ENCODE measurements around the gene OSCAR.

OSCAR gene, protein sequence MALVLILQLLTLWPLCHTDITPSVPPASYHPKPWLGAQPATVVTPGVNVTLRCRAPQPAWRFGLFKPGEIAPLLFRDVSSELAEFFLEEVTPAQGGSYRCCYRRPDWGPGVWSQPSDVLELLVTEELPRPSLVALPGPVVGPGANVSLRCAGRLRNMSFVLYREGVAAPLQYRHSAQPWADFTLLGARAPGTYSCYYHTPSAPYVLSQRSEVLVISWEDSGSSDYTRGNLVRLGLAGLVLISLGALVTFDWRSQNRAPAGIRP

DNA sequence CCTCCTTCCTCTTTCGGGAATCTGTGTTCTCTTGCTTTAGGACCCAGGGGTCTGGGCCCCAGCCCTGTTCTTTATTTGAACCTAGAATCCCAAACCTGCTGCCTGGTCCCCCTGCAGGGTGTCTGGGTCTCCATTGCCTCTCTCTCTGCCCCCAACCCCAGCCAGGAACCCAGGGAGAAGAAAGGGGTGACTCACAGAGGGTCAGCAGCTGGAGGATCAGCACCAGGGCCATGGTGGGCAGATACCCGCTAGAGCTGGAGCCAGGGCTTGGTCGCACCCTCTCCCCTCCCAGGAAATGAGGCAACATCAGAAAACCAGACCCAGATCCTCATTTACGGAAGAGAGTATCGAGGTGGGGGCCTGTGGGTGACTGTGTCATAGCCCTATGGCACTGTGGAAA, at the start of gene OSCAR:
Gene OSCAR, minus strand, starts transcription at position 243 of the 400 bp plus-strand sequence. Its CDS starts 11 bp downstream, at position 232.
- in situ Hi-C loops (cut with MboI; ENCODE audit: low sequenced_read_pairs) = no loop called here

GRCh38 chr19:54149021-54149812, 48.6 kb upstream of the OSCAR start:
- in situ Hi-C loops (cut with MboI; ENCODE audit: low sequenced_read_pairs) = no loop called here

DNA sequence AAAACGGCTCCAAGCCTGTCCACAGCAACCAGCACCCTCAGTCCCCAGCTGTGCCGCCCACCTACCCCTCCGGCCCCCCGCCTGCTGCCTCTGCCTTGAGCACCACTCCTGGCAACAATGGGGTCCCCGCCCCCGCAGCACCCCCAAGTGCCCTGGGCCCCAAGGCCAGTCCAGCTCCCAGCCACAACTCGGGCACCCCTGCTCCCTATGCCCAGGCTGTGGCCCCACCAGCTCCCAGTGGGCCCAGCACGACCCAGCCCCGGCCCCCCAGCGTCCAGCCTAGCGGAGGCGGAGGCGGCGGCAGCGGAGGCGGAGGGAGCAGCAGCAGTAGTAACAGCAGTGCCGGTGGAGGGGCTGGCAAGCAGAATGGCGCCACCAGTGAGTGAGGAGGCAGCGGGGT, 47.6 kb upstream of the OSCAR start:
- in situ Hi-C loops (cut with MboI; ENCODE audit: low sequenced_read_pairs) = no loop called here

GRCh38 chr19:54147676-54148075, 47.1 kb upstream of the OSCAR start:
- in situ Hi-C loops (cut with MboI; ENCODE audit: low sequenced_read_pairs) = no loop called here

GRCh38 chr19:54145541-54146158, 45.0 kb upstream of the OSCAR start:
- in situ Hi-C loops (cut with MboI; ENCODE audit: low sequenced_read_pairs) = no loop called here

GRCh38 chr19:54142166-54142780, 41.7 kb upstream of the OSCAR start:
- in situ Hi-C loops (cut with MboI; ENCODE audit: low sequenced_read_pairs) = no loop called here

DNA sequence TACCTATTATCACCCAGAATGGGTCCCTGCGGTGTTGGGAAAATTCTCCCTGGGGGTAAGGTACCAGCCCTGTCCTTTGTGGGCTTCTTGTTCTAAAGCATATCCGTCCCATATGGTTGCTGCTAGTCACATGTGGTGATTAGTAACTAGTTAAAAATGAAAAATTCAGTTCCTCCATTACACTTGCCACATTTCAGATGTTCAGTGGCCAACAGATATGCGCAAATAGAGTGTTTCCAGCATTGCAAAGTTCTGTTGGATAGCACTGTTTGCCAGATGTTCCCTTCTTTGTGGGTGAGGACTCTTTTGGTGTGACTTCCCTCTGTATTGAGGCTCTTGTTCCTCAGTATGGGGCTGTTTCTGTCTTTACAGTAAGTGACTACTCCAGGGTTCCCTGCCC, 40.8 kb upstream of the OSCAR start:
- in situ Hi-C loops (cut with MboI; ENCODE audit: low sequenced_read_pairs) = no loop called here

GRCh38 chr19:54138489-54139256, 38.1 kb upstream of the OSCAR start:
- in situ Hi-C loops (cut with MboI; ENCODE audit: low sequenced_read_pairs) = no loop called here

DNA sequence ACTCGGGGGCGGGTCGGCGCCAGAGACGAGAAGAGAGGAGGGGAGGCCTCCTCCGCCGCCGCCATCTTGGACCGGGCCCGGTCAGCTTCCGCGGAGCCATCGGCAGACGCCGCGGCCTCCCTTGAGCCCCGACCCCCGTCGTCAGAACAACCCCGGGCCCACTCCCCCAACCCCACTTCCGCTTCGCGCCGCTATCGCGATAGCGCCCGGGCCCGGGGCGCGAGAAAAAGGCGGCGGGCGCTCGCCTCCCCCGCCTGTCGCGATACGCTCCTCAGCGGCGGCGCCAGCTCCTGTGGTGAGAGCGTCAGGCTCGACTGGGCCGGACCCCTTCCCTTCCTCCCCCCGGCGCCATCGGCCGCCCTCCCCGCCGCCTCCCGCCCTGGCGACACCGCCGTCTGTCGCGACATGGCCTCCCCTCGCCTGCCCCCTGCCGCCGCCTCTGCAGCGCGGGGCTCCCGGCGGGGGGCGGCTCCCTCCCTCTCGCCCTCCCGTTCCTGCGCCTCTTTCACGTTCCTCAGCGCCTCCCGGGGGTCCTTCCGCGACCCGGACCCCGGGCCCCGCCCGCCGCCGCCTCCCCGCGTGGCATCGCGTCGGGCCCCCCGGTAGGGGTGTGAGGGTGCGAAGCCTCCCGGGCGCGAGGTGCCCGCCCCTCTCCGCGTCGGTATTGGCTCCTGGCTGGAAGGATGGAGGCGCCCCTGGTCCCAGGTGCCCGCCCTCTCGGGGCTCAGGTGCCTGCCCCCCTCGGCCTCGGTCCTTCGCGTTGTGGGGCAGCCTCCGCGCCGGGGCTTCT, 37.3 kb upstream of the OSCAR start, which contains the start of gene CNOT3:
Gene CNOT3, plus strand, starts transcription at position 64 of the 790 bp plus-strand sequence. CDS start 5,217 bp downstream, outside the sequence.
- in situ Hi-C loops (cut with MboI; ENCODE audit: low sequenced_read_pairs) = no loop called here

- in situ Hi-C loops (cut with MboI; ENCODE audit: low sequenced_read_pairs) = no loop called here
These were observed 36.5 kb upstream of the OSCAR start for GRCh38 chr19:54136864-54137698.

GRCh38 chr19:54136086-54136863, 35.7 kb upstream of the OSCAR start:
- in situ Hi-C loops (cut with MboI; ENCODE audit: low sequenced_read_pairs) = no loop called here

GRCh38 chr19:54133957-54134590, 33.5 kb upstream of the OSCAR start:
- in situ Hi-C loops (cut with MboI; ENCODE audit: low sequenced_read_pairs) = no loop called here

- in situ Hi-C loops (cut with MboI; ENCODE audit: low sequenced_read_pairs) = no loop called here
These were observed 32.8 kb upstream of the OSCAR start for GRCh38 chr19:54133312-54133956.

- in situ Hi-C loops (cut with MboI; ENCODE audit: low sequenced_read_pairs) = no loop called here
These were observed 29.0 kb upstream of the OSCAR start for GRCh38 chr19:54129617-54129996.

- in situ Hi-C loops (cut with MboI; ENCODE audit: low sequenced_read_pairs) = no loop called here
These were observed 28.4 kb upstream of the OSCAR start for GRCh38 chr19:54128796-54129616.

DNA sequence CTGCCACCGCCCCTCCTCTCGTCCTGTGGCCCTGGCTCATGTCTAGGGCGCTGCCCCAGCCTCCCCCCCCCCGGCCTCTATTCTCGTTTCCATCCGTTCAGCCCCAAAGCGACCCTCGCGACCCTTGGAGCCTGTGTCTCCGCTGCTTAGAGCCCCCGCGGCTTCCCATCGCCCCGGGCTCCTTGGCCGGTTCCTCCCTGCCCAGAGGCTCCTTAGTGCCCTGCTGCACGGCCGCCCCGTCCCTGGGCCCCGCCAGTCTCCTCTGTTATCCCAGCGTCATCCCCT, 27.8 kb upstream of the OSCAR start:
- in situ Hi-C loops (cut with MboI; ENCODE audit: low sequenced_read_pairs) = no loop called here
